ENCODE data around the gene FOXO1. TPM values are rescaled to one million over a fixed set of nuclear protein-coding genes. Genes with fewer than 3 reads are reported as not detected.

The FOXO1 gene
- total RNA-seq, 1 donor from 2014 or later, result 6.2 TPM

DNA sequence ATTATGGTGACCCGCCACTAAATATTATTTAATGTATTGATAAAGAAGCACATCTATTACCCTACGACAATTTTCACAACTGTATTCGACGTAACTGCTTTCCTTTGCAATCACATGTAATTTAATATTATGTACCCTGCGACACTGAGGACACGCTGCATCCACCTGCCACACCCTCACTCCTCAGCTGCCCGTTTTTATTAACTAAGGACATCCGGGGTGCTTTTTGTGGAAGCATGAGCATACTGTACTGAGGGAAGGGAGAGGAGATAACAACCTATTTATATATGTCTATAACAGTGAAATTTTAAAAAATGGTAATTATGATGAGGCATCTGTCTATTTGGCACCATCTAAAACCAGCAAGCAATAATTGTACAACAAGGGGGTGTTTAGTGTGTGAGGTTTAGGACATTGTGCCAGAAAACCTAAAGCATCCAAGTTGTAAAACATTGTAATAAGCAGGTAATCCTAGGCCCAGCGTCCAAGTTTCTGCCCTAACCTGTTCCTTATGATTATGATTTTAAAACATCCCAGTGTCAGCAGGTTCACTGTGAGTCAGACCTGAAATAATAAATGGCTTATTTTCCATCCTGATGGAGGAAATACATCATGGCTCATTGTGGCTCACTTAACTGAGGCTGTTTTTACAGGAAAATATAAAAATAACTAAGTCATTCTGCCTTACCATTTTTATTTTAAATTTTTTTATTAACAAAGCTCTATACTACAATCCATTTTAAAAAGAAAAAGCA, 56.3 kb downstream of the FOXO1 start:
- DNase-seq (ENCODE audit: low read depth), result no peak

DNA sequence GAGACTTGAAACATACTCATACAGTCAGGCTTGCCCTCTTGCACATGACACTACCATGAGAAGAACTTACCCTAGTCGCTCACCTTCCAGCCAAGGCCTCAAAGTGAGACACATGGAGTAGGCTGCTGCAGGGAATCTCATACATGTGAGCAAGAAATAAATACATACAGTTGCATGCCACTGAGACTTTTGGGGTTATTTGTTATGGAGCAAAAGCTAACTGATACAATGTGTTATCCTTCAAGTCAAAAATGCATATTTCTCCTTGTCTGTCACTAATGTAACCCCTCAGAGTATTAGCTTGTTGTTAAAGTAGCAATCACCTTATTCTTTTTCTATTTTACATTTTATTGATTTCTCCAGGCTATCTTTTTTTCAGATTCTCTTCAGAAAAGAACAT, 58.1 kb downstream of the FOXO1 start:
- no peak for DNase-seq (ENCODE audit: low read depth)

DNA sequence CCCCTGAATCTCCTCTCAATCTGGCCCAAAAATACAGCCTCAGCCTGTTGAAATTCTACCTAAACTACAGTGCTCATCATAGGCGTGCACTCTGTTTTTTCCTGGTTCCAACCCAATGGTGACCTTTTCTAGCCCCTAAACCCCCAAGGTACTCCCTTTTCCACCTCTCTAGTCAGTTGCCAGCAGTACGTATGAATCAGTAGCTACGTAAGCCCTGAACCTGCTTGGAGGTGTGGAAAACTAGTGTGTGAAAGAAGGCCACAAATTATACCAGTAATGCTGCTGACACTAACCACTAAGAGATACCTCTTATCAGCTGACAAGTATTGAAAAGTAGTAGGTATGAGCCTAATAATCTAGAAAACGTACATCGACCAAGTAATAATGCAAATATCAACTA, 60.9 kb downstream of the FOXO1 start:
- DNase-seq (ENCODE audit: low read depth), result no peak

DNA sequence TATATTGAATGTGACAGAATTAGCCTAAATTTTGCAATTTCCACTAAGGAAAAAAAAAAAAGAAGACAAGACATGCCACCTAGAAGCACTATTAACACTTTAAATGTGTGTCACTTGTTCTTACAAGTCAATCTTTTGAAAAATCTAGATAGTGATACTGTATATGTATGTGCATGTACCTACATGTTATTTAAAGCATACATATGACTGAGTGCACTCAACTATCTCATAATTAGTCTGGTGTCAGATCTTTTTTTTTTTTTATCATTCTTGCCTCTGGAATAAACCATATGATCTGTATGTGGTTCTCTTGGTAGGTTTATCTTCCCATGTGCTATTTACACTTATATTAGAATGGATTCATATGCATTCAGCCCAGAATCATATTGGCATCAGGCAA, 62.3 kb downstream of the FOXO1 start:
- DNase-seq (ENCODE audit: low read depth), result no peak

DNA sequence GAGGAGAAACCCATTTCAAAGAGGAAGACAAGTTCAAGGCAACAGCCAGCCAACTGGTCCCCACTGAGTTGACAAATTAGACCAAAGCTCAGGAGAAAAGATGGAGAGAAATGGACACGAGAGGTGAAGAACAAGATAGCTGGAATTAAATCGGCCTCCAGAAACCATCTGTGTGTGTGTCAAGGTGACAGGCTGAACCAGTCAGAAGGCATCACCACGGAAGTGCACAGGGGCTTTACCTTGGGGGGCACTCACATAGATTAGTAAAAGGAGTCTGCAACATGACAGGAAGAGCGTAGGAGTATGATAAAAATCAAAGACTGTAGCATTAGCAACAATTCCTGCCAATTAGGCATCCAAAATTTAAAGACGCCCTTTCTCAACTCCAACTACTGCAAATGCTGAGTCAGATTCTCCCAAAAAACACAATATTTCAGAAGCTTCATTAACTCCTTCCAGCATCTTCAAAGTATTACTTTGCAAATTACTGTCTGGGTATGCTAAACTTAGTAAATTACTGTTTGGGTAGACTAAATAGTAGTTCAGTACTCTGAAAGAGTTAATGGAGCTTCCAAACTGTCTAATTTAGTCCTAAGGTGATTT, 66.2 kb downstream of the FOXO1 start:
- no peak for DNase-seq (ENCODE audit: low read depth)

DNA sequence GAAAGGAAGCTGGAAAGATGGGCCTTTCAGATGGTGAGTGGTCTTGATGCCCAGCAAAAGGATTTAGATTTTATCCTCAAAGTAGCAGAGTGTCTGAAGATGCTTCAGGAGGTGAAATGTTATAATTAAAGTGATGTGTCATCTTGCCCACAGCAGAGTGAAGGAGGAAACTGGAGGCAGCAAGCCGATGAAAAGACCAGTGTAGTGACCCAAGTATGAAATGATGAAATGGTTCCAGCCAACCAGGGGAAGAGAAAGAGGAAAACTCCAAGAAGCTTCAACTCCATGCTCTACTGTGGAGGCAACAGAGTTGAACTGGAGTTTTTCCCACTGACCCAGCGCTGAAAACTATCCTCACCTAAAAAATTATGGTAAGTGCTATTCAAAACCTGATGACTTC, 66.7 kb downstream of the FOXO1 start:
- no peak for DNase-seq (ENCODE audit: low read depth)

DNA sequence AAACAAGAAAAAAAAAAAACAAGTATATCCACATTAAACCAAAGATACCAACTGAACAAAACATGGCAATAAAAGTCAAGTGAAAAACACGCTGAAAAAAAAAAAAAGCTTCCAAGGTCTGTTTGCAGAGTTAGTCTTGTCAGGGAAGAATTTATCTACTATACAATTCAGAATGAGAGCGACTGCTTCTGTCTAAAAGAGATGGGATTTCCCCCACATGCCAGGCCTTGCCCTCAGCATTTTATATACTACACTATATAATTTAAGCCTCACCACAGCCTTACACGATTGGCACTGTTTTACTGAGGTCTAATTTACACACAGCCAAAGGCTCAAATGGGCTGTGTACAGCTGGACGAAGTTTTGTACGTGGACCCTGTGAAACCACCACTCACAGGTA, 67.3 kb downstream of the FOXO1 start:
- no peak for DNase-seq (ENCODE audit: low read depth)

DNA sequence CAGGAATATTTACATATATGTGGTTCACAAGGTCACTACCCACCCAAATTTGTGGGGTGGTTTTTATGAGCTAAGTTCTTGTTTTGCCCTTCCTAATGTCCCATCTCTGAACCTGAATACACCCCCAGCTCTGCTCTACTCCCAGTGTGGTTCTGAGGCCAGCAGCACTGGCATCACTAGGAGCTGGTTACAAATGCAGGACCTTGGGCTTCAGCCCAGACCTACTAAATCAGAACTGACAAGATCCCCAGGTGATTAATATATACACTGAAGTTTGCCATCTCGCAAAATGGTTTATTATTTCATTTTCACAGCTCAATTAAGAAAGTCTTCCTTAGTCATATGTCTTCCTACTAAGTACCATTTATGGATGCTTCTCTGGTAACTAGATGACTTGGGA, 67.9 kb downstream of the FOXO1 start:
- no peak for DNase-seq (ENCODE audit: low read depth)

DNA sequence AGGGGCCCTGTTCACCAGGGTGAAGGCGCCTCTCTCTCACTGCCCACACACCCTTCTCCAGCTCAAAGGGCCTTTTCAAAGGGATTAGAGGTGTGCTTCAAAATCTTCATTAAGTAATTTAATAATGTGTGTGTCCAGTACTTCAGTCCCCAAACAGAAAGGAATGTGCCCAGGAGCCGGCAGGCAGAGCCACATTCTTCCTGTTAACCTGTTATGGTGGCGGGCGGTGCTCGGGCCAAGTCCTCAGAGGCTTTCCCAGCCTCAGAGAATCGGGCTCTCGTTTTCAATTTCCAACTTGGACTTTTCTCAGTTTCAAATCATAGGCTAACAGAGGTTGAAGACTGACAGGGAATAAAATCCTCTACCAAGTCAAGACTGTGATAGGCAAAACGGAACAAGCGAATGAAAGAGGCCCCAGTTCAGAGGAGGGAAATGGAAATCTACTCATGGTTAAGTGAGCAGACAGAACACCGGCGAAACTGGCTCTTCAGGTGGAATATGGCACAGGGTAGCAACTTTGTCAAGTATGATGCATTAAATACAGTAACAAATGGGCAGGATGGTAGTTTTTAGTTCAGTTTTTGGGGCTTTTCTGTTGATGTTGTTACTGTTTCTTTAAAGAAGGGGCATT, 68.6 kb downstream of the FOXO1 start:
- no peak for DNase-seq (ENCODE audit: low read depth)

DNA sequence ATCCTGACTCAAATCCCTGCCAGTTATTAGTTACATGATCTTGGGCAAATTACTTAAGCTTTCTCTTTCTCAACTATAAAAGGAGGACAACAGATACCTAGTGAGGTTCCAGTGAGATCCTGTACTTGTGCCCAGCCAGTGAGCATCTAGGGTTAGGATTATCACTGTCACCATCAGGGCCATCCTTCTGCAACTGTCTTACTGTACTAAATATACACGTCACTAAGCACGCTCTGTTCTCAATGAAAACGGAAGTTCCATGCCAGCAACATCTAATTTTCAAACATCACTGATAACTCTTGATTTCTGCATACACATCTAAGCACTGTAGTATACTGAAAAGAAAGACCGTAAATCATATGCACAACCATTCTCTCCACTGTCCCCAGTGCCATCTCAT, 70.0 kb downstream of the FOXO1 start:
- DNase-seq (ENCODE audit: low read depth), result no peak

DNA sequence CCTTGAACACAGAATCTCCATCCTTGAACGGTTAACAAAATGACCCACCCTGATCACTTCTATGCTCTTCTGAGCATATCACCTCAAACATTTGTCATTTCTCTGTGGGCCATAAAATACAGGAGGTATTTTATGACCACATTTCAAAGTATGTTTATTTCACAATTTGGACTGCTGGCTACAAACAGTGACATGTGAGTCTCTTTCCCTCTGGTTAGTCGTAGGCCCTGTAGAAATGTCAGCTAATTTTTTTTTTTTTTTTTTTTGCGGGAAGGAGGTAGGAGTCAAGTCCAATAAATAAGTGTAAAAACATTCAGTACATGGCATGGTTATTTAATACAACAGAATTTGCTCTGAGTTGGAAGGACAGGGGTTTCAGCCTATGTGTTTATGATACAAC, 70.7 kb downstream of the FOXO1 start:
- DNase-seq (ENCODE audit: low read depth), result no peak

DNA sequence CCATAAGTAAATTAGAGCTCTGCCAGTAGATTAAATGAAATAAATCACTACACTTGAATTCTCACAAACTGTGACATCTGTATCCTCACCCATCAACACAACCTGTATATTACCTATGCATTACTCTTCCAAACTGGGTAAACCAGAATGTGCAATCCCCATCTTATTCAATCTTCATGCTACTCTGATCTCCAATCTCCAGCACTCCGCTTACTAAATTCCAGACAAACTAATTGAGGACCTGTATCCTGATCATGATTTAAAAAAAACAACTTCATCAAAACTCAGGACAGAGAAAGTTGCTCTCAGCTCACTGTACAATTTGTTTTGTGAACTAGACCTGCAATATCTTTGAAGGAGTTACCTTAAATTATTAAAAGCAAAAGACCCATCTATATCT, 74.4 kb downstream of the FOXO1 start:
- no peak for DNase-seq (ENCODE audit: low read depth)

DNA sequence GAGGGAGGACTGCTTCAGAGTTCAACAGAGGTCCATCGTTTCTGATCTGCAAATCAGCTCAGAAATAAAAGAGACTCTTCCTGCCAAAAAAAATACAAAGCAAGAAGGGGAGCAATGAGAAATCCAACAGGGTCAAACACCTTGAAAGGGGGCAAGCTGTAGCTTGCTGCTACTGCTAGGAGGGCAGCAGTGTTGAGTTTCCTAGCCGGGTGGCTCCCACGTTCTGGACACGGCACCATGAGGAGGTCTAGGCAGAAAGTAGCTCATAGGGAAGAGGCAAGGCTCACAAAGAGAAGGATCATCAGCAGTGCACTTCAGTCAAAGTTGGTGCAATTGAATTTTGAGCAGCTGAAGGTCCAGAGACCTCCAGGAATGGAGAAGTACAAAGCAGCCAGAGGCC, 75.3 kb downstream of the FOXO1 start:
- no peak for DNase-seq (ENCODE audit: low read depth)

DNA sequence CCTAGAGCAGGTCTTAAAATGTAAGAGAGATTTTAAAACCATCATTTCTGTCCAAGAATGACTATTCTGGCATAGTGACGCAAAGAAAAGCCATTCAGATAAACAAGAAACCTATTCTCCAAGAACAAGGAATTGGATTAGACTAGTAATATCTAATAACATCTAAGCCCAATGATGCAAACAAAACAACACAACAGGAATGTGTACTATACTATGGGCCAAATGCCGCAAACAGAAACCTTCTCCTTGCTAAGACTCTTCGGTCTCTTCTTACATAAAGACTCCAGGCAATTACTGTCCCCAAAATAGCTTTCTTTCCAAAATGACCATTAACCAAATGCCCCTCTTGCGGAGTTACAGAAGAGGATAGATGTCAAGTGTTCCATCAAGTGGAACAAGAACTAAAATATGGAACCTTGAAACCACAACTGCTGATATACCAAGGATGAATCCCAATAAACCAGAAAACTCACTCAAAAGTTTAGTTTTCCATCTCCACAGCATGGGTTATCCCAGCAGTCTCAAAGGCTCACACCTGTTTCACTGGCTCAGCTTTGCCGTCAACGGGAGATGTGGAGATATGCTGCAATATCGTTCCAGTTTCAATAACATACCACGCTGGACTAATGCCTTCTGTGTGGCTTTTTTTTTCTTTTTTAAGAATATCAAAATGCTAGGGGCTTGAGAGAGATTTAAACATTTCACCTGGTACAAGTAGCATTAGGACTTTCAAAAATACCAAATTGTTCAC, 76.2 kb downstream of the FOXO1 start:
- DNase-seq (ENCODE audit: low read depth), result peak; percentile 57

DNA sequence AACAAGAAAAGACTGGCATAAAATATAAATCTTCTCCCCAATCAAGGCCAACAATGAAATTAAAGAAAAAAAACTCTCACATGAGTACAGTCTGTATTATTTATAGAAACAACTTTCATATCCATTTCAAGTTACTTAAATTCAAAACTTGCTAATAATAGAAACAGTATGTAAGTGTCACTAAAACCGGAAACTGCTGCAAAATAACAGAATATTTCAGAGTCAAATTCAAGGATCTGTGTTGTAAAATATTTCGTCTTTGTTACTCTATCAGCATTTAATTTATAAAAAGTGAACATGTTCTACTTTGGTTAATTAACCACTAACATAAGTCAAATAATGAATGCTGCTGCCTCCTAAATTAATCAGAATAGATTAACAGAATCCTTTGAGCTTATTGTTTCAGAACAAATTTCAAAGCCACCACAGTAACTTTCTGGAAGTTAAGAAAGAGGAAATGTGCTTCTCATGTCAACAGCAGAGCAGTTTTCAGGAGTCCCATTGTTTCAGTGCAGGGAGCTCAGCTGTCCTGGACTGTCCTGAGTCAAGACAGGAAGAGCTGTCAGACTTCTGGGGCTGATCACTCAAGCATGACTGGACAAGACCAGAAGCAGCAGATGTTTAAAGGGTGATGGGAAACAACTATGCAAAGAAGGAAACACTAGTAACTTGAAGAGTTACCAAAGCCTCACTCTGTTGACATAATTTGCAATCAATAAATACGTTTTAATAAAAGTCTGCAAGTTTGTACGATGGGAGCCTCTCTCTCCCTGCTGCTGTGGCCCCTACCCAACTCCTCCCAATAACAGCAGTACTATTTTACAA, 76.9 kb downstream of the FOXO1 start:
- peak; percentile 96 for DNase-seq (ENCODE audit: low read depth)

DNA sequence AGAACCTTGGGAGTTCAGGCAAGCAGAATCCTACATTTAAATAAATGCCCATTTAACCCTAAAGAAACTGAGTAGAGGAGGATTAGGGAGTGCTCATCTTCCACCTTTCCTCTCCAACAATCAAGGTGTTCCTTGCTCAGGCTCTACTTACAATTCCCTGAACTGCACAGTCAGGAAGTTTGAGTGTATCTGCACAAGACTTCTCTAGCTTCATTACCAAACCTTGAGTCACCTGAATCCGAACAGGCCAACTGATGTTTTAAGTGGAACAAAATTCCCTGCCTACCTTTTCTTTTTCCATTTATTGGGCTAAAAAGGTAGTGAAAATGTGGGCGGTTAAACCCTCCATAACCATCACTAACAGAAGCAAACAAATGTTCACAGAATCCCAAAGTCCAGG, 78.3 kb downstream of the FOXO1 start:
- DNase-seq (ENCODE audit: low read depth), result no peak

DNA sequence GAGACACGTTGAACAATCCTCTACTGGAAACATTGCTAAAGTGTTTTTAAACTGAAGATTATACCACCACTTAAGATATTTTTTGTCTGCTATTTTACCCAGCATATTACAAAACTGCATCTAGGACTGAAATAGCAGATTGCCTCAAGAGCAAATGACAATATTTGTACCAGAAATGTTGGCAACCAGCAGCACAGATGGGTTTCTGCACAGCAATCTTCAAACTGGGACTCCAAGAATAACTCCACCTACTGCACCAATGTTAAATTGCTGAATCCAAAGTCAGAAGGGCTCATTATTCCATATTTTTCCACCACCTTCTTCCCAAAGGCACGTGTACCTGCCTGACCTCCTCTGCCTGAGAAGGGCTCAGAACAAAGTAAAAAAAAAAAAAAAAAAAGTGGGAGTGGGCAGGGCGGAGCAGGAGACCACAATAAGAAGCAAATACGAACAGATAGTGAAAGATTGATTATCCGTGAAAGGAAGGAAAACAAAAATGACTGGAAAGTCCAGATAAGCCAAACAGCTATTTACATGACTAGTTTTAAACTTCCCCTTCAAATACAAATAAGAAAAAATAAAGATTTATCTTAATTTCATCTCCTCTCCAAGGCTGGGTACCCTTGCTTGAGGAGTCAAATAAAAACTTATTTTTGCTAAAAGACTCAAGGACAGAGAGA, 79.4 kb downstream of the FOXO1 start:
- peak; percentile 38 for DNase-seq (ENCODE audit: low read depth)

DNA sequence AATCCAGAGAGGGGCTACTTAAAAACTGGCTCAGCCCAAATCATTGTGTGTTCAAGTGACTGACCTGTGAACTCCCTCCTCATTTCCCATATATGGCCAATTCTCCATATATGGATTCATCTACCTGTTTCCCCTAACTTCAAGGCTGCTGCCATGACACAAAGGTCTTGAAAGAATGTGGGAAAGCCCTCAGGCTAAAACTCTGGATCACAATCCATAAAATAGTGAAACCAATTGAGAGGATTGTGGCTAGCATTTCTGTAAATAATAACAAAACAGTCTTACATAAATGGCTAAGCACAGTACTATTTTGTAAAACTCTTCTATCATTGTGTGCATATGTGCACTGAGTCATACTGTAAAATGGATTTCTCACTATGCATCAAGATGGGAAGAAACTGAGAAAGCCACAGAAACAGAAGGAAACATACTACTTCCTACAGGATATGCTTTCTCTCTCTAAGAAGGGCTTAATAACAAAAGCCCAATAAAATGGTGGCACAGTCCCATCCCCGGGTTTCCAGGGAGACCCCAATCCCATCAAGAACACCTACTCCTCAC, 80.5 kb downstream of the FOXO1 start:
- DNase-seq (ENCODE audit: low read depth), result no peak

DNA sequence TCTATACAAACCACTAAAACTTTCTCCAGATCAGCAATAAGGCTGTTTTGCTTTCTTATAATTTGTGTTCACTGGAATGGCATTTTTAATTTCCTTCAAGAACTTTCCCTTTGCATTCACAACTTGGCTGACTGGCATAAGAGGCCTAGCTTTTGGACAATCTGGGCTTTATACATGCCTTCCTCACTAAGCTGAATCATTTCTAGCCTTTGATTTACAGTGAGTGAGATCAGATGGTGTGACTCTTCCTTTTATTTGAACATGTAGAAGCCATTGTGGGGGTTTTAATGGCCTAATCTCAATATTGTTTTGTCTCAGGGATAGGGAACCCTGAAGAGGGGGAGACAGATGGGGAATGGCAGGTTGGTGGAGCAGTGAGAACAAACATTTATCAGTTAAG, 82.7 kb downstream of the FOXO1 start:
- no peak for DNase-seq (ENCODE audit: low read depth)

DNA sequence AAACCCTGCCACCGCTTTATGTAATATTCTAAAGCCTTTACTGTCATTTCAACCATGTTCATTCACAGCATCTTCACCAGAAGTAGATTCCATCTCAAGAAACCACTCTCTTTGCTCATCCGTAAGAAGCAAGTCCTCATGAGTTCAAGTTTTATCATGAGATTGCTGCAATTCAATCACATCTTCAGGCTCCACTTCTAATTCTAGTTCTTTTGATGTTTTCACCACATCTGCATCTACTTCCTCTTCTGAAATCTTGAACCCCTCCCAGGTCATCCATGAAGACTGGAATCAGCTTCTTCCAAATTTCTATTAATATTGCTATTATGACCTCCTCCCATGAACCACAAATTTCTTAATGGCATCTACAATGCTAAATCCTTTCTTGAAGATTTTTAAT, 83.9 kb downstream of the FOXO1 start:
- no peak for DNase-seq (ENCODE audit: low read depth)

DNA sequence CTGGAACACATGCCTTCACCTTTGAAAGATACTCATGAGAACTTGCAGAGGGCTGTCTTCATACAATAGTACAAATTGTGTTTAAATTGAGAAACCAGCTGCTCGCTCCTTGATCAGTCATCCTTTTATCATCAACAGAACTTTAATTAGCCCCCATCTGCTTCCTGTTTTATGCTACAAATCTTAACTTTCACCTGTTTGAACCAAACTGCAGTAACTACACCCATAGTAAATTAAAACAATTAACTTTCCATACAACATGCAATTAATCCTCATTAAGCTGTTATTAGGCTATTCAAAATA, 85.2 kb downstream of the FOXO1 start:
- DNase-seq (ENCODE audit: low read depth), result no peak
